ENCODE measurements around the gene POM121L2. TPM values are rescaled to one million over a fixed set of nuclear protein-coding genes. Genes with fewer than 3 reads are reported as not detected.
"Not testable (repeated sequence)": the region's sequence is repeated elsewhere in the genome, so short reads cannot be mapped to it uniquely, and the experiment has no call there.

POM121L2 gene
- total RNA-seq, 2 donors from 2014 or later: 0.11 TPM; not detected in 1

DNA sequence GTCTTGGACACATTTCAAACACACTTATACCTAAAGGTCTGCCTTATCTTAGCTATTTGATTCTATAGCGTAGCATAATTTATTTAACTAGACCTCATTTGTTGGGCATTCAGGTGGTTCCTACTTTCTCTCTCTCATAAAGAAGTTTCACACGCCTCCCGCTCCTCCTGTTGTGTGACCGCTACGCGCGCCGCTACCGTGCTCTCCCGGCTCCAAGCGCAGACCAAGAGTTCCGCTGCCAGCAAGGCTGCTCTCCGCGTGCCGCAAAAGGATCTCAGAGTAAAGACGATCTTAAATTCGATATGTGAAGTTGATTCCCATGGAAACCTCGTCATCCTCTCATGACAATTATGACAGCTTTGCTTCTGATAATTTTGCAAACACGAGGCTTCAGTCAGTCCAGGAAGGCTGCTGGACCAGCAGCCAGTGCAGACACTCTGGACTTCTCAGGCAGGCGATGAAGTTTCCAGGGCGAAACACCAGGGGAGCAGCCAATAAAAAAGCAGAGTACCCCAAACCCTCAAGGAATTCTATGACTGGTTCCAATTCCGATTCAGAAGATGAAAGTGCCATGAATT is 44.1 kb downstream of the POM121L2 start:
- ATAC-seq: no peak
- intact Hi-C loops (cut with DNase I, micrococcal nuclease): no loop called here
- DNase-seq: no peak

DNA sequence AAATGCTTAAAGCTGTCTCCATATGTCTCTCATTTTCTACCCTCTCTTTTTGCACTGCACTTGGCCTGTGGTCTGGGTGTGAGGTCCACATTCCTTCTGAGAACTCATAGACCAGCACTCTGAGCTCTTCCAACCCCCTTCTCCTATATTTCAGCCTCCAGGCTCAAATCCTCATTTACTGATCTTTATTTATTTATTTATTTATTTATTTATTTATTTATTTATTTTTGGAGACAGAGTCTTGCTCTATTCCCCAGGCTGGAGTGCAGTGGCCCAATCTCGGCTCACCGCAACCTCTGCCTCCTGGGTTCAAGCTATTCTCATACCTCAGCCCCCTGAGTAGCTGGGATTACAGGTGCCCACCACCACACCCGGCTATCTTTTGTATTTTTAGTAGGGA is 45.1 kb downstream of the POM121L2 start:
- intact Hi-C loops (cut with DNase I, micrococcal nuclease); ATAC-seq; DNase-seq: not testable (repeated sequence)

- DNase-seq (no peak), ATAC-seq (no peak)
- intact Hi-C loops (cut with DNase I, micrococcal nuclease): no loop called here
Observed at GRCh38 chr6:27263886-27264285, 48.2 kb downstream of the POM121L2 start.

- no peak for DNase-seq
- intact Hi-C loops (cut with DNase I, micrococcal nuclease): no loop called here
- no peak for ATAC-seq
Observed at GRCh38 chr6:27260836-27261375, 51.2 kb downstream of the POM121L2 start.

DNA sequence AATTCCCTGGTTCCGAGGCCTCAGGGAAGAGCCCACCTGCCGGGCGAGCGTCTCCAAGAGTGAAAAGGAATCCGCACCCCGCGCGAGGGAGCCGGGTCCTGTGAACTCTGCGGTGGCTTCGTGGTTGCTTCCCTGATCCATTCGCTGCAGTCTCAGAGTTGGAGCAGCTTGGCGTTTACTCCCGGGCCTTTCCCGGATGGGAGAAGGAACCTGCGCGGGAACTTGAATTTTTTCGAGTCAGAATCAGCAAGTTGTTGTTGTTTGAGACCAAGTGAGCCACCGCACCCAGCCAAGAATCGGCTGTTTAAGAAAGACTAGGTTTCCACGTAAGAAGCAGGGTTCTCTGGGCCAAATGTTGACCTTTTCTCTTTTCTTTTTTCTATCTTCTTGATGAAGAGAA is 51.7 kb downstream of the POM121L2 start:
- DNase-seq (no peak), ATAC-seq (no peak)
- intact Hi-C loops (cut with DNase I, micrococcal nuclease): no loop called here

Other genes starting within 250 kb of the POM121L2 start
- gene PRSS16, start 64.6 kb downstream of the POM121L2 start, total RNA-seq: 10 to 100 TPM; 23.2 to 32.9 TPM
- 1 to 10 TPM; 1.4 to 1.8 TPM for gene ZNF391, start 76.5 kb upstream of the POM121L2 start, total RNA-seq
- gene ZNF184, start 160.8 kb upstream of the POM121L2 start, total RNA-seq: 1 to 10 TPM; 5.8 to 6.5 TPM